Bronchial epithelial cell (primary cell): ENCODE data around the gene GEMIN5. TPM values are rescaled to one million over a fixed set of nuclear protein-coding genes. Genes with fewer than 3 reads are reported as not detected.
A peak's percentile ranks its signal among the peaks of the same experiment; 100 is the strongest.
"Not testable (repeated sequence)": the region's sequence is repeated elsewhere in the genome, so short reads cannot be mapped to it uniquely, and the experiment has no call there.

Source experiments
- DNase-seq: peaks from one replicate; pipeline ENCODE4 v3.0.0-alpha.2; 2010; ENCODE audit warnings: low read depth
- FAIRE-seq: peaks from 2 replicates; lab custom pipeline; 2011; peaks lifted over from hg19 to GRCh38; lab: Jason Lieb, UNC
- H3K27me3 ChIP-seq: 2 replicates; pipeline ENCODE4 v1.5.1; 2011; ENCODE audit warnings: low read length; ENCODE audit not compliant: control insufficient read depth, insufficient read depth
- H3K36me3 ChIP-seq: 2 replicates; pipeline ENCODE4 v1.5.1; 2011; ENCODE audit warnings: low read length; ENCODE audit not compliant: control insufficient read depth, insufficient read depth
- H3K4me3 ChIP-seq: 2 replicates; pipeline ENCODE4 v1.5.1; 2011; ENCODE audit warnings: mild to moderate bottlenecking, low read depth, low read length, control low read depth
- total RNA-seq: library from RNA; depleted of rRNA; stranded (reverse); fragments of >200 nt; gene quantifications from 2 replicates; pipeline ENCODE4 v1.2.1, GENCODE V29; 2014
- TF ChIP-seq, protein P1 (sequence below): IDR thresholded peaks from 2 replicates; pipeline ENCODE4 v1.5.1; 2011; ENCODE audit warnings: mild to moderate bottlenecking, moderate library complexity, low read length, control low read depth, inconsistent platforms; ENCODE audit not compliant: insufficient read depth, severe bottlenecking

GEMIN5 gene
- total RNA-seq, 1 donor from 2014 or later: 12.6 TPM

DNA sequence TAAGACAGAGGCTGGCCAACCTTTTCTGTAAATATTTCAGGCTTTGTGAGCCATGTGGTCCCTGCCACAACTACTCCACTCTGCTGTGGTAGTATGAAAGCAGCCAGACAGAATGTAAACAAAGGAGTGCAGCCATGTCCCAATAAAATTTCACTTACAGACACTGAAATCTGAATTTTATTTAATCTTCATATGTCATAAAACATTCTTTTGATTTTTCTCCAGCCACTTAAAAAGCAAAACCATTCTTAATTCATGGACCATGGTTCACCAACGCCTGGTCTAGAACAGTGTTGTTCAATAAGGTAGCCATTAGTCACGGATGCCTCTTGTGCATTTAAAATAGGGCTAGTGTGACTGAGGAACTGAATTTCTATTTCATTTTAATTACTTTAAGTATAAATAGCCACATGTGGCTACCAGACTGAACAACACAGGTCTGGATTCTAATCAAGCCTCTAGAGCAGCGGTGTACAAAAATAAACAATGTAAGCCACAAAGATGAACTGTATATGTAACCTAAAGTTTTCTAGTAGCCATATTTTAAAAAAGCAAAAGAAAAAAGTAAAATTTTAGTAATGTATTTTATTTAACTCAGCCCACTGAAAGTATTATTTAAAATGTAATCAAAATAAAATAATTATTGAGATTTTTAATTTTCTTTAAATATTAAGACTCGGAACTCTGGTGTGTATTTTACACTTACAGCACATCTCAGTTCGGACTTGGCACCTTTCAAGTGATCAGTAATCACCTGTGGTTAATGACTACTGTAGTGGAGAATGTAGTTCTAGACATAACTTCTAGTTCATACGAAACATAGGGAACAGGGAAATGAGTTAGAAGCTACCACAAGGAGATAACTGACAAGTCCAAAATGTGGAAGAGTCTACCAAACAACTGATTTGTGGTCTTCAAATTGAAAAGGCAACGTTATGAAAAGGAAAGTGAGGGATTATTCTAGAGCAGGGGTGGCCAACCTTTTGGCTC is 14.3 kb downstream of the GEMIN5 start:
- DNase-seq (peak; percentile 34), FAIRE-seq (no peak)
- Histone ChIP-seq H3K36me3 (peaks cover 16% of the 10 kb centered on the region), H3K4me3 (no peak overlapping the region), H3K27me3 (no peaks in the 10 kb centered on the region)
- TF ChIP-seq, protein P1, sequence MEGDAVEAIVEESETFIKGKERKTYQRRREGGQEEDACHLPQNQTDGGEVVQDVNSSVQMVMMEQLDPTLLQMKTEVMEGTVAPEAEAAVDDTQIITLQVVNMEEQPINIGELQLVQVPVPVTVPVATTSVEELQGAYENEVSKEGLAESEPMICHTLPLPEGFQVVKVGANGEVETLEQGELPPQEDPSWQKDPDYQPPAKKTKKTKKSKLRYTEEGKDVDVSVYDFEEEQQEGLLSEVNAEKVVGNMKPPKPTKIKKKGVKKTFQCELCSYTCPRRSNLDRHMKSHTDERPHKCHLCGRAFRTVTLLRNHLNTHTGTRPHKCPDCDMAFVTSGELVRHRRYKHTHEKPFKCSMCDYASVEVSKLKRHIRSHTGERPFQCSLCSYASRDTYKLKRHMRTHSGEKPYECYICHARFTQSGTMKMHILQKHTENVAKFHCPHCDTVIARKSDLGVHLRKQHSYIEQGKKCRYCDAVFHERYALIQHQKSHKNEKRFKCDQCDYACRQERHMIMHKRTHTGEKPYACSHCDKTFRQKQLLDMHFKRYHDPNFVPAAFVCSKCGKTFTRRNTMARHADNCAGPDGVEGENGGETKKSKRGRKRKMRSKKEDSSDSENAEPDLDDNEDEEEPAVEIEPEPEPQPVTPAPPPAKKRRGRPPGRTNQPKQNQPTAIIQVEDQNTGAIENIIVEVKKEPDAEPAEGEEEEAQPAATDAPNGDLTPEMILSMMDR: no peak

GRCh38 chr5:154917757-154918156 is 20.3 kb downstream of the GEMIN5 start:
- peaks cover 3% of the 10 kb centered on the region for H3K36me3 ChIP-seq
- no peak for DNase-seq
- no peaks in the 10 kb centered on the region for H3K27me3 ChIP-seq
- H3K4me3 ChIP-seq: no peak overlapping the region
- no peak for FAIRE-seq
- TF ChIP-seq, protein P1: no peak

DNA sequence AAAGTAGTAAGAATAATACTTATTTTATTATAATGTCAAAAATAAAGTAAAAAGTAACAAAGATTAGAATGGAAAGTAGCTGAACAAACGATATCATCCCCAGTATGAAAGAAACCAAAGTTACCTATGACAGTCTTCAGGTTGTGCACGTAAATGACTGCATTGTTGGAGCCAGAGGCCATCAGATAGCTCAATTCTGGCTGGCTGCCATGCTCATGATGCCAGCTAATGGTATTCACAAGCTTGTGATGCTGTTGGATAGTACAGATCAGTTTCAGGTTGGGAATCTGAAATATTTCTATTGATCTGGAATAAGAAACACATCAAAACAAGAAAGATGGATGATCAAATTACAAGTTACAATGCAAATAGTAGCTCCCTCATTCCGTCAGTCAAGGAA is 21.1 kb downstream of the GEMIN5 start:
- Histone ChIP-seq H3K36me3 (peaks cover 5% of the 10 kb centered on the region), H3K4me3 (no peak overlapping the region), H3K27me3 (no peaks in the 10 kb centered on the region)
- DNase-seq: peak; percentile 4
- no peak for FAIRE-seq
- TF ChIP-seq, protein P1: no peak

DNA sequence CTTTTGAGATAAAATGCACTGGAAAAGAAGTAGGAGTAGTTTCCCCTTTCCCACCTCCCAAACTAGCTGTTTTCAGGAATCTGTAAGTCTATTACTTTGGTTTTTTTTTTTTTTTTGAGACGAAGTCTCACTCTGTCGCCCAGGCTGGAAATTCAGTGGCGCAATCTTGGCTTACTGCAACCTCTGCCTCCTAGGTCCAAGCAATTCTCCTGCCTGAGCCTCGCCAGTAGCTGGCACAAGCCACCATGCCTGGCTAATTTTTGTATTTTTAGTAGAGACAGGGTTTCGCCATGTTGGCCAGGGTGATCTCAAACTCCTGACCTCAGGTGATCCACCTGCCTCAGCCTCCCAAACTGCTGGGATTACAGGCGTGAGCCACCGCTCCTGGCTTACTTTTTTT is 32.4 kb downstream of the GEMIN5 start:
- not testable (repeated sequence) for H3K4me3 ChIP-seq, H3K36me3 ChIP-seq, H3K27me3 ChIP-seq, FAIRE-seq, DNase-seq

GRCh38 chr5:154901913-154902312 is 36.1 kb downstream of the GEMIN5 start:
- H3K36me3 ChIP-seq: peaks cover 9% of the 10 kb centered on the region
- FAIRE-seq: no peak

DNA sequence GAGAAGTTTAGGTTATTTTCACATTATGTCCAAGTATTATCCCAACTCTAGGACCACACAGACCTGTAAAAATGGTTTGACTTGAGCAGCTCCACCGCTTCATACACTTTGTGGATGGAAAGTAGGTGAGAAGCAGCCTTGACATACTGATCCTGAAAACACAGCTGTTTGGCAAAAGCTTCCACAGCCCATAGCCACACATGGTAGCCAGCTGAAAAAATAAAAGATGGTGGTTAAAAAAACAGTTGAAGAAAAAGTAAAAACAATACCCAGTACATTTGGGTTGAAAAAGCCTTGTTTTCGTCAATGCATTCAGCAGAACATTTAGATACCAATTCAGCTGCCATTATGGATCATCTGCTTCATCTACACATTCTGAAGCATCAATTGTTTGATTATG is 36.7 kb downstream of the GEMIN5 start:
- Histone ChIP-seq H3K27me3 (no peaks in the 10 kb centered on the region), H3K36me3 (peaks cover 8% of the 10 kb centered on the region), H3K4me3 (no peak overlapping the region)
- TF ChIP-seq, protein P1: no peak
- FAIRE-seq (no peak), DNase-seq (no peak)

More at GRCh38 chr5:154901913-154902312, 36.1 kb downstream of the GEMIN5 start:
- DNase-seq: no peak
- Histone ChIP-seq H3K4me3 (no peak overlapping the region), H3K27me3 (no peaks in the 10 kb centered on the region)
- TF ChIP-seq, protein P1: no peak
